H1 (cell line): ENCODE data around the gene LPAR3. TPM values are rescaled to one million over a fixed set of nuclear protein-coding genes. Genes with fewer than 3 reads are reported as not detected.

Source experiments
- NANOG ChIP-seq: IDR thresholded peaks from 2 replicates; pipeline ENCODE4 v1.6.1; 2011; ENCODE audit warnings: low read length, low read depth, mild to moderate bottlenecking, inconsistent platforms; ENCODE audit not compliant: insufficient read depth, poor library complexity, severe bottlenecking
- polyA plus RNA-seq, 7 experiments: library from polyadenylated mRNA; depleted of rRNA in 3 of 7; stranded (reverse) in 5 of 7; unstranded in 2 of 7; fragments of >200 nt in 5 of 7; fragments of 200-250 nt in 2 of 7; gene quantifications; 1 replicate in 5 of 7; 2 replicates in 1 of 7; 4 replicates in 1 of 7; pipeline versions ENCODE4 v1.2.1 to v1.2.3, GENCODE V29; 2011 to 2013; ENCODE audit warnings: missing spikeins in 2 of 7, mixed read lengths in 2 of 7
- total RNA-seq: library from RNA; stranded (reverse); fragmentation: NEBNext Ultra II Directional; extraction: Animal tissue kit (Norgen Biotek cat#: 25700); gene quantifications from 2 replicates; pipeline ENCODE4 v1.2.1, GENCODE V29; 2021

Gene LPAR3
- total and polyA plus RNA-seq, 2 of the 8 experiments (the other 6 are each of a cell fraction or from before 2014, with no cell fraction given), result 17.1 to 25.4 TPM

DNA sequence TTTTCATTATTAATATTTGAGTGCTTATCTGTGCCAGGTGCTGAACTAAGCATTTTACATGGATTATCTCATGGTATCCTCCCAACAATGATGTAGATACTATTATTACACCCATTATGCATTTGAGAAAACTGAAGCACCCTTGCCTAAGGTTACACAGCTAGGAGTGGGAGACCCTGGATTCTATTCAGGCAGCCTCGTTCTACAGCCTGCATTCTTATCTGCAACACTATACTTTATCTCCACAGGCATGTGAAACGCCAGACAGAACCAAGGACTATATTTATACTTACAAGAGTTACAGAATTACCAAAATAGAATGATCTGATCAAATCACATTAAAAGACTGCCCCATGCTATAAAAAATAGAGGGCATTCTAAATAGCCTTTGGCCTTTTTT lies 22.4 kb downstream of the LPAR3 start (continued):
- TF ChIP-seq NANOG, result no peak
